MM.1S (cell line): ENCODE measurements around the gene APLP2.
"Not testable (repeated sequence)": the region's sequence is repeated elsewhere in the genome, so short reads cannot be mapped to it uniquely, and the experiment has no call there.

Source experiments
- CTCF ChIP-seq: fragments of 300-600 bp; sonication (generic); IDR thresholded peaks from 2 replicates; pipeline ENCODE4 v1.5.1; 2016; ENCODE audit warnings: antibody characterized with exemption, low read length, mixed read lengths
- EZH2 ChIP-seq: fragments of 300-600 bp; sonication (generic); optimal IDR thresholded peaks from 2 replicates; pipeline ENCODE3; 2017; ENCODE audit warnings: low read depth, mild to moderate bottlenecking, antibody characterized with exemption, low read length, mixed read lengths

GRCh38 chr11:130091169-130091568, 21.5 kb downstream of the APLP2 start:
- not testable (repeated sequence) for TF ChIP-seq CTCF, EZH2
